Pancreas (tissue), 10 donors: ENCODE results near the gene SGMS1. TPM values are rescaled to one million over a fixed set of nuclear protein-coding genes. Genes with fewer than 3 reads are reported as not detected.

Source experiments
- ATAC-seq, 4 donors: fragments of 200-7000 bp; cut with Tn5 transposase; one replicate each; pipeline versions ENCODE4 v1.8.0 to v1.9.1; 2020; ENCODE audit warnings: mild to moderate bottlenecking in 4 of 4, moderate library complexity in 4 of 4
- DNase-seq, 6 donors: peaks; one replicate each; pipeline ENCODE4 v3.0.0-alpha.2; 2020
- FAIRE-seq: peaks from 2 replicates; lab custom pipeline; 2012; peaks lifted over from hg19 to GRCh38; lab: Jason Lieb, UNC
- H3K27ac ChIP-seq, 4 donors: fragments of 200-600 bp; sonication (generic); 1 replicate in 3 of 4; 2 replicates in 1 of 4; pipeline versions ENCODE4 v1.5.0 to v1.8.0; 2020
- H3K27me3 ChIP-seq, 4 donors: fragments of 200-600 bp; one replicate each; pipeline ENCODE4 v1.8.0; 2021
- H3K36me3 ChIP-seq, 3 donors: fragments of 200-600 bp; sonication (generic) in 1 of 3; one replicate each; pipeline versions ENCODE4 v1.5.0 to v1.8.0; 2020 to 2021
- H3K4me1 ChIP-seq, 3 donors: fragments of 200-600 bp; one replicate each; pipeline ENCODE4 v1.8.0; 2021
- H3K4me3 ChIP-seq, 4 donors: fragments of 200-600 bp; sonication (generic) in 2 of 4; one replicate each; pipeline versions ENCODE4 v1.5.0 to v1.8.0; 2020 to 2021
- H3K9me3 ChIP-seq, 4 donors: fragments of 200-600 bp; one replicate each; pipeline ENCODE4 v1.8.0; 2021
- CTCF ChIP-seq, 4 donors: fragments of 200-600 bp; sonication (generic) in 3 of 4; IDR thresholded peaks; one replicate each; pipeline versions ENCODE4 v1.5.0 to v1.8.0; 2021; ENCODE audit warnings: antibody characterized with exemption in 4 of 4
- WGBS, 2 donors: extraction: QIAGEN DNeasy Blood & Tissue Kit; methylation state at CpG; one replicate each; pipeline ENCODE4 v1.1.7; 2013; 5-methylcytosine and 5-hydroxymethylcytosine counted together
- intact Hi-C, 3 donors: fragments of 100-400 bp; cut with DNase I; formaldehyde crosslinking; loops; one replicate each; pipeline versions ENCODE4 v1.11.1 to v1.14.2; 2022
- polyA plus RNA-seq, 2 donors: library from polyadenylated mRNA; stranded (reverse); fragments of 200-250 nt; gene quantifications; one replicate each; pipeline ENCODE4 v1.2.3, GENCODE V29; 2013
- total RNA-seq, 6 donors: library from RNA; stranded (reverse); fragmentation: NEBNext Ultra II Directional in 4 of 6; extraction: Animal tissue kit (Norgen Biotek cat#: 25700) in 4 of 6; gene quantifications; one replicate each; pipeline versions ENCODE4 v1.2.1 to v1.2.4, GENCODE V29; 2021 to 2023
- donor health status: healthy with polysubstance abuse.
- donor health status: DM: no; HTN: no; CAD: no; lungs with moderate emphysema.
- donor health status: DM: no; HTN: no; CAD: no.
- donor health status: control.
- donor health status: control.
- donor health status: Bipolar disorder and iron deficiency.
- donor health status: DM: yes; HTN: yes; CAD: no.
- donor health status: DM: no; HTN: no; CAD: no.
- donor health status: DM: no; HTN: no; CAD: no.
- donor health status: DM: yes; HTN: yes; CAD: no.

Gene SGMS1
- total and polyA plus RNA-seq, 8 donors, result 4.8 to 21.6 (median 13.2) TPM

- no peak for FAIRE-seq
- intact Hi-C loops, result no loop called here
- WGBS, 2 donors, result 77 to 90% methylated on average over 5 of the region's 5 CpGs
Measured at GRCh38 chr10:50513956-50514355, 109.8 kb downstream of the SGMS1 start.

GRCh38 chr10:50512743-50513416 is 110.9 kb downstream of the SGMS1 start:
- DNase-seq, result no peak
- FAIRE-seq, result no peak
- H3K4me3 ChIP-seq, result no peak overlapping the region
- H3K4me1 ChIP-seq, result peaks cover 21 to 49% (median 39%) of the 10 kb centered on the region in 3 donors
- no peaks in the 10 kb centered on the region for H3K9me3 ChIP-seq
- ATAC-seq, result peak in 1 of 4 donors; percentile 13
- WGBS, 2 donors, result 96 to 97% methylated on average over 3 of the region's 3 CpGs
- no peak for TF ChIP-seq CTCF (IDR thresholded peaks at IDR 0.05)
- intact Hi-C loops, result no loop called here
- no peaks in the 10 kb centered on the region for H3K36me3 ChIP-seq
- no peaks in the 10 kb centered on the region for H3K27me3 ChIP-seq
- peak overlapping the region in 2 of 4 donors; percentile 48 to 54 for H3K27ac ChIP-seq

More at GRCh38 chr10:50513956-50514355, 109.8 kb downstream of the SGMS1 start:
- H3K27ac ChIP-seq, result no peak overlapping the region
- TF ChIP-seq CTCF (IDR thresholded peaks at IDR 0.05), result no peak
- no peaks in the 10 kb centered on the region for H3K27me3 ChIP-seq
- peaks cover 21 to 39% (median 30%) of the 10 kb centered on the region in 3 donors for H3K4me1 ChIP-seq
- H3K36me3 ChIP-seq, result no peaks in the 10 kb centered on the region
- no peaks in the 10 kb centered on the region for H3K9me3 ChIP-seq
- DNase-seq, result no peak
- no peak overlapping the region for H3K4me3 ChIP-seq
- no peak for ATAC-seq

GRCh38 chr10:50512214-50512595 is 111.6 kb downstream of the SGMS1 start:
- intact Hi-C loops, result no loop called here
- peak in 2 of 4 donors; percentile 31 to 38 for ATAC-seq
- no peaks in the 10 kb centered on the region for H3K36me3 ChIP-seq
- H3K27me3 ChIP-seq, result no peaks in the 10 kb centered on the region
- H3K4me1 ChIP-seq, result peaks cover 21 to 56% (median 45%) of the 10 kb centered on the region in 3 donors
- WGBS, 2 donors, result 20 to 46% methylated on average over 1 of the region's 1 CpG
- no peak for FAIRE-seq
- H3K9me3 ChIP-seq, result no peaks in the 10 kb centered on the region
- TF ChIP-seq CTCF (IDR thresholded peaks at IDR 0.05), result no peak
- H3K4me3 ChIP-seq, result no peak overlapping the region
- DNase-seq, result no peak
- peak overlapping the region in 2 of 4 donors; percentile 48 to 54 for H3K27ac ChIP-seq

GRCh38 chr10:50511492-50512213 is 112.1 kb downstream of the SGMS1 start:
- peak overlapping the region in 2 of 4 donors; percentile 48 to 54 for H3K27ac ChIP-seq

More at GRCh38 chr10:50511492-50512213, 112.1 kb downstream of the SGMS1 start:
- Histone ChIP-seq H3K4me1 (peaks cover 21 to 56% (median 50%) of the 10 kb centered on the region in 3 donors), H3K9me3 (no peaks in the 10 kb centered on the region), H3K36me3 (no peaks in the 10 kb centered on the region), H3K4me3 (no peak overlapping the region), H3K27me3 (no peaks in the 10 kb centered on the region)
- FAIRE-seq (no peak), DNase-seq (no peak), ATAC-seq (peak in 2 of 4 donors; percentile 13 to 15)
- intact Hi-C loops, result no loop called here
- 61 to 70% methylated on average over 5 of the region's 5 CpGs for WGBS, 2 donors
- TF ChIP-seq CTCF (IDR thresholded peaks at IDR 0.05), result no peak
